ENCODE measurements around the gene ZNG1F.
"Not testable (repeated sequence)": the region's sequence is repeated elsewhere in the genome, so short reads cannot be mapped to it uniquely, and the experiment has no call there.

- not testable (repeated sequence) for TF ChIP-seq EZH2phosphoT487 (IDR thresholded peaks at IDR 0.05; ENCODE audit: borderline replicate concordance, low read length); CTCF (conservative IDR thresholded peaks at IDR 0.05; ENCODE audit: low read depth, low read length); EZH2 (IDR thresholded peaks at IDR 0.05; ENCODE audit: low read length, unreplicated experiment)
These were observed 69.8 kb downstream of the ZNG1F start for GRCh38 chr9:41119311-41119710.

All from PC-3 (cell line).